CD4-positive, alpha-beta memory T cell (primary cell): Measurements from ENCODE around the gene CHRDL2. TPM values are rescaled to one million over a fixed set of nuclear protein-coding genes. Genes with fewer than 3 reads are reported as not detected.

Experiments
- CTCF ChIA-PET: fragments of 350-600 bp; sonication (Branson Sonifier 250); formaldehyde crosslinking; loops from one replicate; lab custom pipeline; 2021; ENCODE audit warnings: inconsistent platforms; ENCODE audit not compliant: partially characterized antibody; lab: Charles Lee
- POLR2A ChIA-PET: fragments of 350-600 bp; sonication (Branson Sonifier 250); formaldehyde crosslinking; loops from one replicate; lab custom pipeline; 2021; ENCODE audit not compliant: partially characterized antibody; lab: Charles Lee
- DNase-seq, 5 donors: peaks; one replicate each; pipeline versions ENCODE4 v3.0.0 to v3.0.0-alpha.2; 2020 to 2022; ENCODE audit warnings: mixed read lengths in 1 of 5
- H3K27ac ChIP-seq: one replicate; pipeline ENCODE4 v1.7.0; 2013; ENCODE audit warnings: low read depth, low read length
- H3K27me3 ChIP-seq: 2 replicates; pipeline ENCODE4 v1.7.0; 2013; ENCODE audit warnings: mild to moderate bottlenecking, low read length, moderate library complexity; ENCODE audit not compliant: insufficient read depth
- H3K36me3 ChIP-seq: 2 replicates; pipeline ENCODE4 v1.7.0; 2013; ENCODE audit warnings: mild to moderate bottlenecking, low read length, moderate library complexity; ENCODE audit not compliant: insufficient read depth
- H3K4me1 ChIP-seq: 2 replicates; pipeline ENCODE4 v1.7.0; 2013; ENCODE audit warnings: mild to moderate bottlenecking, low read length, moderate library complexity; ENCODE audit not compliant: insufficient read depth
- H3K4me3 ChIP-seq, 2 donors: one replicate each; pipeline ENCODE4 v1.7.0; 2013; ENCODE audit warnings: low read length in 2 of 2, mild to moderate bottlenecking in 1 of 2
- H3K9me3 ChIP-seq, 2 donors: one replicate each; pipeline ENCODE4 v1.7.0; 2013; ENCODE audit warnings: low read length in 2 of 2, control low read depth in 1 of 2; ENCODE audit not compliant: control insufficient read depth in 1 of 2
- H3K27ac Mint-ChIP-seq, 7 donors: one replicate each; pipeline ENCODE4 v1.8.0; 2020 to 2021; ENCODE audit warnings: mixed read lengths in 7 of 7, mild to moderate bottlenecking in 6 of 7, inconsistent platforms in 3 of 7, moderate library complexity in 3 of 7
- H3K27me3 Mint-ChIP-seq, 2 donors: one replicate each; pipeline ENCODE4 v1.8.0; 2020 to 2021; ENCODE audit warnings: mixed read lengths in 2 of 2
- H3K36me3 Mint-ChIP-seq, 2 donors: one replicate each; pipeline ENCODE4 v1.8.0; 2020 to 2021; ENCODE audit warnings: mixed read lengths in 2 of 2, inconsistent platforms in 1 of 2, mild to moderate bottlenecking in 1 of 2
- H3K4me1 Mint-ChIP-seq, 4 donors: one replicate each; pipeline ENCODE4 v1.8.0; 2020 to 2021; ENCODE audit warnings: mixed read lengths in 4 of 4, mild to moderate bottlenecking in 1 of 4
- H3K4me3 Mint-ChIP-seq, 8 donors: one replicate each; pipeline ENCODE4 v1.8.0; 2020 to 2021; ENCODE audit warnings: mixed read lengths in 8 of 8, mild to moderate bottlenecking in 7 of 8, moderate library complexity in 6 of 8, inconsistent platforms in 3 of 8
- H3K9me3 Mint-ChIP-seq, 8 donors: one replicate each; pipeline ENCODE4 v1.8.0; 2020 to 2021; ENCODE audit warnings: mixed read lengths in 8 of 8, mild to moderate bottlenecking in 5 of 8, inconsistent platforms in 3 of 8, moderate library complexity in 1 of 8
- intact Hi-C: fragments of 100-400 bp; cut with micrococcal nuclease; formaldehyde crosslinking; loops from one replicate; pipeline ENCODE4 v1.15.1; 2023
- polyA plus RNA-seq, 2 donors: library from polyadenylated mRNA; unstranded; fragments of 300-500 nt; fragmentation: Illumina TruSeq; gene quantifications; one replicate each; pipeline ENCODE4 v1.2.3, GENCODE V29; 2021
- total RNA-seq, 2 experiments: library from RNA; stranded (reverse); gene quantifications; one replicate each; pipeline ENCODE4 v1.2.3, GENCODE V29; 2021

The CHRDL2 gene
- total and polyA plus RNA-seq, 4 experiments from 2014 or later = not detected

GRCh38 chr11:74717221-74717969, 13.8 kb downstream of the CHRDL2 start:
- no peaks in the 10 kb centered on the region for H3K4me1 ChIP-seq
- Mint-ChIP-seq H3K27ac (peak overlapping the region in 1 of 7 donors; percentile 66), H3K36me3 (no peaks in the 10 kb centered on the region), H3K4me1 (no peaks in the 10 kb centered on the region), H3K4me3 (no peak overlapping the region), H3K9me3 (no peaks in the 10 kb centered on the region), H3K27me3 (no peaks in the 10 kb centered on the region)
- H3K27me3 ChIP-seq = no peaks in the 10 kb centered on the region
- ChIA-PET POLR2A (no interaction called here), CTCF (interaction anchor here (1.5 kb wide), 1 partner anchor 15 kb away, joined by 5 read pairs; no protein-coding TSS in a partner anchor)
- H3K9me3 ChIP-seq = no peaks in the 10 kb centered on the region
- H3K36me3 ChIP-seq = no peaks in the 10 kb centered on the region
- intact Hi-C loops = no loop called here
- H3K27ac ChIP-seq = no peak overlapping the region
- DNase-seq = no peak
- H3K4me3 ChIP-seq = no peak overlapping the region

- no peaks in the 10 kb centered on the region for H3K4me1 Mint-ChIP-seq
- no peaks in the 10 kb centered on the region for H3K36me3 Mint-ChIP-seq
- Histone ChIP-seq H3K4me1 (no peaks in the 10 kb centered on the region), H3K27me3 (no peaks in the 10 kb centered on the region), H3K27ac (no peak overlapping the region), H3K4me3 (no peak overlapping the region), H3K9me3 (no peaks in the 10 kb centered on the region), H3K36me3 (no peaks in the 10 kb centered on the region)
- CTCF ChIA-PET = interaction anchor here (1.4 kb wide), 1 partner anchor 11 kb away, joined by 4 read pairs; no protein-coding TSS in a partner anchor
- no peak overlapping the region for H3K4me3 Mint-ChIP-seq
- no peak overlapping the region for H3K27ac Mint-ChIP-seq
- intact Hi-C loops = no loop called here
- POLR2A ChIA-PET = no interaction called here
- no peak for DNase-seq
- no peaks in the 10 kb centered on the region for H3K9me3 Mint-ChIP-seq
- no peaks in the 10 kb centered on the region for H3K27me3 Mint-ChIP-seq
Observed at GRCh38 chr11:74714904-74715303, 16.3 kb downstream of the CHRDL2 start.

DNA sequence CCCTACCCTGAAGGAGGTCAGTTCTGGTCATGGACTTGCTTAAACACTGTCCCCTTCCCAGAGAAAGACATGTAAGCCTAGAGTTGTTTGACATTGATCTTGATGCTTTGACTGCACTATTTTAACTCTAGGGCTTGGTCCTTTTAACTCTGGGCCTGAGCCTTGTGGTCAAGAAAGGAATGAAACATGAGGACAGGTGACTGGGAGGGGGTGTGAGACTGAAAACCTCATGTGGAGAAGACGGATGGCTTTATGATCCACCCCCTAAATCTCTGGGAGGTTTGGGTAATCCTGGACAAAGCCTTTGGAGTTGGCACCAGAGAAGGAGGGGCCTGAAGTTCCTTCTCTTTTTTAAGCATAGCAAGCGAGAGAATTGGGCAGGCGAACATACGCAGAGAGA, 17.5 kb downstream of the CHRDL2 start:
- Histone ChIP-seq H3K27ac (no peak overlapping the region), H3K9me3 (no peaks in the 10 kb centered on the region), H3K36me3 (no peaks in the 10 kb centered on the region), H3K4me3 (no peak overlapping the region), H3K27me3 (no peaks in the 10 kb centered on the region), H3K4me1 (no peaks in the 10 kb centered on the region)
- H3K27me3 Mint-ChIP-seq = no peaks in the 10 kb centered on the region
- no peak for DNase-seq
- CTCF ChIA-PET = no interaction called here
- no peaks in the 10 kb centered on the region for H3K9me3 Mint-ChIP-seq
- H3K36me3 Mint-ChIP-seq = no peaks in the 10 kb centered on the region
- intact Hi-C loops = no loop called here
- H3K4me3 Mint-ChIP-seq = no peak overlapping the region
- no peaks in the 10 kb centered on the region for H3K4me1 Mint-ChIP-seq
- no peak overlapping the region for H3K27ac Mint-ChIP-seq
- POLR2A ChIA-PET = no interaction called here

DNA sequence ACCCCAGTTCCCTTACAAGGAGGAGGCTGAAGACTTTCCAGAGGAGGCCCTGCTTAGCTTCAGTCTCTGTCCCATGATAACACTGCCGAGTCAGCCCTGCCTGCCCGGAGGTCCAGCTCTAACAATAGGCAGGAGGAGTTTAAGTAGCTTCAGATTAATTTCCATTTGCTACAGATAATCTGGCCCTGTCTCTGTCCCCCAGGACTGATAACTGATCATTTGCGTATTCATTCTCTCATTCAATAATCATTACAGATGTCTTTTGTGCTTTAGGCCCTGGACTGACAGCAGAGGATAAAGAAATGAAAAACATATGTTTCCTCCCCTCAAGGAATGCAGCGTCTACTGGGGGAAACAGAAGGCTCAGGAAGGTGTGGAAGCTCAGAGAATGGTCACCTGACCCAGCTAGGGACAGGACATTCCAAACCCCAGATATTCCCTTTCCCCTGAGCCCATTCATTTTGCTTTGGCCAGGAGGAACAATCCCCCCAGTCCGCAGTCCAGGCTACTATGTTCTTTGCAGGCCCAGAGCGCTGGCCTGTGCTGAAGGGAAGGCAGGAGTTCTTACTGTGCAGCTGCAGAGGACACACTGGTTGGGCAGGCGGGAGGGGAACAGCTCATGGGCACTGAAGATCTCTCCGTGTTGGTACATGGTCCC, 20.8 kb downstream of the CHRDL2 start:
- Mint-ChIP-seq H3K9me3 (no peaks in the 10 kb centered on the region), H3K4me3 (no peak overlapping the region), H3K27me3 (no peaks in the 10 kb centered on the region), H3K4me1 (no peaks in the 10 kb centered on the region), H3K36me3 (no peaks in the 10 kb centered on the region), H3K27ac (no peak overlapping the region)
- Histone ChIP-seq H3K9me3 (no peaks in the 10 kb centered on the region), H3K27me3 (no peaks in the 10 kb centered on the region), H3K27ac (no peak overlapping the region), H3K4me3 (no peak overlapping the region), H3K4me1 (no peaks in the 10 kb centered on the region), H3K36me3 (no peaks in the 10 kb centered on the region)
- ChIA-PET POLR2A (no interaction called here), CTCF (interaction anchor here (0.8 to 2.0 kb wide), 4 partner anchors 8 to 16 kb away, joined by 3 to 4 read pairs (median 4); no protein-coding TSS in a partner anchor)
- DNase-seq = no peak
- intact Hi-C loops = no loop called here

DNA sequence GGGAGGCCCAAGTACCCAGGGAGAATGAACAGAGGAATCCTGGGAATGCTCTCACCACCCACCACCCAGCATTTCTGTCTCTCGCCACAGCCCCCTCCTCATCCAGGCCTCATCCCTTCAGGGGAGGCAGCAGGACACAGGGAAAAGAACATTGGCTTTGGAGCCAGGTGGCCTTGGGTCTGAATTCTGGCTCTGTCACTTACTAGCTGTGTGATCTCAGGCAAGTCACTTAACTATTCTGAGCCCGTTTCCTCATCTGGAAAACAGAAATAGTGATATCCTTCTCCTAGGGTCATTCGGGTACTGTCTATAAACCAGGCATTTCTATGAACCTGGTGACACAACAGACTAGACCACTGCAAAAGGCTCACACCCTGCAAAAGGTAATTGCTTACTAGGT, 22.1 kb downstream of the CHRDL2 start:
- H3K4me1 Mint-ChIP-seq = no peaks in the 10 kb centered on the region
- Histone ChIP-seq H3K27ac (no peak overlapping the region), H3K4me3 (no peak overlapping the region), H3K27me3 (no peaks in the 10 kb centered on the region), H3K4me1 (no peaks in the 10 kb centered on the region), H3K36me3 (no peaks in the 10 kb centered on the region), H3K9me3 (no peaks in the 10 kb centered on the region)
- no peak overlapping the region for H3K27ac Mint-ChIP-seq
- POLR2A ChIA-PET = no interaction called here
- H3K36me3 Mint-ChIP-seq = no peaks in the 10 kb centered on the region
- DNase-seq = no peak
- H3K4me3 Mint-ChIP-seq = no peak overlapping the region
- no peaks in the 10 kb centered on the region for H3K27me3 Mint-ChIP-seq
- intact Hi-C loops = no loop called here
- H3K9me3 Mint-ChIP-seq = no peaks in the 10 kb centered on the region
- CTCF ChIA-PET = no interaction called here

DNA sequence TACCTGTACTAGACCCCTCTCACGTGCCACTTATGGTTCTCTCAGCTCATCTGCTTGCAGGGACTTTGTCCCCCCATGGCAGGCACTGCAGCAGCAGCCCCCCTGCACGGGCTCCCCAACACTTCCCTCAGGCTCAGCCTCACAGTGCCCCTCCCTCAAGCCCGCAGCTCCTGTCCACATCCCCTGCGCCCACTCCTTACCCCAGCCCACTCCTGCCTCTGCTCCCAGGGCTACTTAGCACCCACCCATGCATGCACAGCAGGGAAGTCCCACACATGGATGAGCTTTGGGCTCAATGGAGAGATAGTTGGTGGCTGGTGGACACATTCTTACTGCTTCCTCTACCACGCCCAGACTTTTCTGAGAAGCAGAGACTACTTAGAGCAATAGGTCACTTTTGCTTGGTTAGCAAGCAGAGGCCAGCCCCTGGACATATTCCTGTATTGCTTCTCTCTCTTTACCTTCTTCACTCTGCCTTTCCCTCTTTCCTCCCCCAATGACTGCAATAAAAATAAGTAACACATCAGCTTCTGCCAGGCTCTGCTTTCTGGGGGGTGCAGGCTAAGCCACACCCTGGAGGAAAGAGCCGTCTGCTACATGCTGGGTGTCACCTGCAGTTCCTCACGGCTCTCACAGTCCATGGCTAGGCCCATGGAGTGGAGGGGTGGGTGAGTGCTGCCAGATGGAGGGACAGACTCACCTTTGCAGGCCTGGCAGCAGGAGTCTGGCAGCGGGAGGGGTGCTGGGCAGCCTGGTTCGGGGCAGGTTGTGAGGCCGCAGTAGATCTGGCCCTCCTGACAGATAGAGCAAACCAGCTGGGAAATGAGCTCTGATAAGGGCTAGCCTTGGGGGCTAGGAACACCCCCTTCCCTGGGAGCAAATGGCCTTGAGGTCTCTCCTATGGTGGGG, 23.4 kb downstream of the CHRDL2 start:
- no peak overlapping the region for H3K27ac ChIP-seq
- H3K36me3 ChIP-seq = no peaks in the 10 kb centered on the region
- no peak overlapping the region for H3K4me3 ChIP-seq
- Mint-ChIP-seq H3K9me3 (no peaks in the 10 kb centered on the region), H3K27me3 (no peaks in the 10 kb centered on the region), H3K27ac (no peak overlapping the region), H3K36me3 (no peaks in the 10 kb centered on the region), H3K4me3 (no peak overlapping the region), H3K4me1 (no peaks in the 10 kb centered on the region)
- H3K4me1 ChIP-seq = no peaks in the 10 kb centered on the region
- no peaks in the 10 kb centered on the region for H3K9me3 ChIP-seq
- intact Hi-C loops = no loop called here
- no peaks in the 10 kb centered on the region for H3K27me3 ChIP-seq
- POLR2A ChIA-PET = no interaction called here
- CTCF ChIA-PET = interaction anchor here (0.6 to 1.4 kb wide), 3 partner anchors 9 to 796 kb away, joined by 3 read pairs; no protein-coding TSS in a partner anchor
- no peak for DNase-seq

- H3K9me3 ChIP-seq = no peaks in the 10 kb centered on the region
- no peaks in the 10 kb centered on the region for H3K27me3 ChIP-seq
- no peak overlapping the region for H3K27ac ChIP-seq
- no peaks in the 10 kb centered on the region for H3K9me3 Mint-ChIP-seq
- H3K4me3 Mint-ChIP-seq = no peak overlapping the region
- no peak overlapping the region for H3K27ac Mint-ChIP-seq
- H3K36me3 ChIP-seq = no peaks in the 10 kb centered on the region
- intact Hi-C loops = no loop called here
- no peaks in the 10 kb centered on the region for H3K4me1 ChIP-seq
- POLR2A ChIA-PET = no interaction called here
- peaks cover 0 to 2% (median 0%) of the 10 kb centered on the region in 4 donors for H3K4me1 Mint-ChIP-seq
- no peak for DNase-seq
- no peak overlapping the region for H3K4me3 ChIP-seq
- peaks cover 0 to 3% of the 10 kb centered on the region in 2 donors for H3K27me3 Mint-ChIP-seq
- H3K36me3 Mint-ChIP-seq = no peaks in the 10 kb centered on the region
- CTCF ChIA-PET = interaction anchor here (1.0 kb wide), 1 partner anchor 19 kb away, joined by 3 read pairs; no protein-coding TSS in a partner anchor
Observed at GRCh38 chr11:74707182-74707581, 24.0 kb downstream of the CHRDL2 start.
